ENCODE results near the gene GALNT13. TPM values are rescaled to one million over a fixed set of nuclear protein-coding genes. Genes with fewer than 3 reads are reported as not detected.

The GALNT13 gene
- total and polyA plus RNA-seq, 2 donors (not counting 1 experiment from before 2014, with no cell fraction given), result 0.17 TPM; not detected in 1

GRCh38 chr2:154264024-154264423, 392.3 kb downstream of the GALNT13 start:
- no peak for DNase-seq (ENCODE audit: low read depth in 2 of 2)
- H3K79me2 ChIP-seq (ENCODE audit: control insufficient read depth, insufficient read depth, low read length), result no peaks in the 10 kb centered on the region
- H3K9ac ChIP-seq (ENCODE audit: insufficient read depth, low read length), result no peak overlapping the region
- H3K4me2 ChIP-seq (ENCODE audit: extremely low read depth, insufficient read depth, low read length), result no peak overlapping the region
- H3K36me3 ChIP-seq (ENCODE audit: control insufficient read depth, insufficient read depth, low read length), result no peaks in the 10 kb centered on the region
- no peak overlapping the region for H3K27ac ChIP-seq (ENCODE audit: insufficient read depth, low read length)
- no peaks in the 10 kb centered on the region for H3K4me1 ChIP-seq (ENCODE audit: control insufficient read depth, extremely low read depth, insufficient read depth, low read length)
- no peaks in the 10 kb centered on the region for H3K9me3 ChIP-seq (ENCODE audit: control insufficient read depth, insufficient read depth, low read depth, low read length)
- no peaks in the 10 kb centered on the region for H3K27me3 ChIP-seq (ENCODE audit: control insufficient read depth, insufficient read depth, low read length)
- no peaks in the 10 kb centered on the region for H4K20me1 ChIP-seq (ENCODE audit: control insufficient read depth, extremely low read depth, insufficient read depth, low read length)
- no peak for TF ChIP-seq EZH2 (IDR thresholded peaks at IDR 0.05; ENCODE audit: low read length, missing control alignments)
- no peak for TF ChIP-seq CTCF (conservative IDR thresholded peaks at IDR 0.05 in 1 of 2, IDR thresholded peaks at IDR 0.05 in 1 of 2; ENCODE audit: low read depth in 1 of 2, low read length in 2 of 2)
- no peak overlapping the region for H3K4me3 ChIP-seq (replicated peaks in 1 of 4; ENCODE audit: control extremely low read depth in 1 of 4, insufficient read depth in 1 of 4, low read depth in 3 of 4, low read length in 4 of 4)
- no peak overlapping the region for H2AFZ ChIP-seq (ENCODE audit: low read length)

- no peaks in the 10 kb centered on the region for H3K36me3 ChIP-seq (ENCODE audit: control insufficient read depth, insufficient read depth, low read length)
- no peak overlapping the region for H3K4me3 ChIP-seq (replicated peaks in 1 of 4; ENCODE audit: control extremely low read depth in 1 of 4, insufficient read depth in 1 of 4, low read depth in 3 of 4, low read length in 4 of 4)
- no peaks in the 10 kb centered on the region for H3K79me2 ChIP-seq (ENCODE audit: control insufficient read depth, insufficient read depth, low read length)
- H3K4me2 ChIP-seq (ENCODE audit: extremely low read depth, insufficient read depth, low read length), result no peak overlapping the region
- no peaks in the 10 kb centered on the region for H3K4me1 ChIP-seq (ENCODE audit: control insufficient read depth, extremely low read depth, insufficient read depth, low read length)
- H3K9ac ChIP-seq (ENCODE audit: insufficient read depth, low read length), result no peak overlapping the region
- no peak overlapping the region for H2AFZ ChIP-seq (ENCODE audit: low read length)
- DNase-seq (ENCODE audit: low read depth in 2 of 2), result no peak
- TF ChIP-seq CTCF (conservative IDR thresholded peaks at IDR 0.05 in 1 of 2, IDR thresholded peaks at IDR 0.05 in 1 of 2; ENCODE audit: low read depth in 1 of 2, low read length in 2 of 2) (no peak), EZH2 (IDR thresholded peaks at IDR 0.05; ENCODE audit: low read length, missing control alignments) (no peak)
- H4K20me1 ChIP-seq (ENCODE audit: control insufficient read depth, extremely low read depth, insufficient read depth, low read length), result no peaks in the 10 kb centered on the region
- H3K27me3 ChIP-seq (ENCODE audit: control insufficient read depth, insufficient read depth, low read length), result no peaks in the 10 kb centered on the region
- H3K27ac ChIP-seq (ENCODE audit: insufficient read depth, low read length), result no peak overlapping the region
- H3K9me3 ChIP-seq (ENCODE audit: control insufficient read depth, insufficient read depth, low read depth, low read length), result no peaks in the 10 kb centered on the region
Observed at GRCh38 chr2:154267983-154268382, 396.3 kb downstream of the GALNT13 start.

- no peak overlapping the region for H3K4me3 ChIP-seq (replicated peaks in 1 of 4; ENCODE audit: control extremely low read depth in 1 of 4, insufficient read depth in 1 of 4, low read depth in 3 of 4, low read length in 4 of 4)
- H4K20me1 ChIP-seq (ENCODE audit: control insufficient read depth, extremely low read depth, insufficient read depth, low read length), result no peaks in the 10 kb centered on the region
- no peaks in the 10 kb centered on the region for H3K4me1 ChIP-seq (ENCODE audit: control insufficient read depth, extremely low read depth, insufficient read depth, low read length)
- no peaks in the 10 kb centered on the region for H3K79me2 ChIP-seq (ENCODE audit: control insufficient read depth, insufficient read depth, low read length)
- no peak overlapping the region for H3K4me2 ChIP-seq (ENCODE audit: extremely low read depth, insufficient read depth, low read length)
- H3K27me3 ChIP-seq (ENCODE audit: control insufficient read depth, insufficient read depth, low read length), result no peaks in the 10 kb centered on the region
- H3K27ac ChIP-seq (ENCODE audit: insufficient read depth, low read length), result no peak overlapping the region
- H3K9me3 ChIP-seq (ENCODE audit: control insufficient read depth, insufficient read depth, low read depth, low read length), result no peaks in the 10 kb centered on the region
- H3K9ac ChIP-seq (ENCODE audit: insufficient read depth, low read length), result no peak overlapping the region
- no peaks in the 10 kb centered on the region for H3K36me3 ChIP-seq (ENCODE audit: control insufficient read depth, insufficient read depth, low read length)
- no peak for DNase-seq (ENCODE audit: low read depth in 2 of 2)
- TF ChIP-seq EZH2 (IDR thresholded peaks at IDR 0.05; ENCODE audit: low read length, missing control alignments), result no peak
- H2AFZ ChIP-seq (ENCODE audit: low read length), result no peak overlapping the region
Observed at GRCh38 chr2:154280543-154280942, 408.8 kb downstream of the GALNT13 start.

Measured in fibroblast of lung (primary cell).